GM19238 (cell line): ENCODE data around the gene ZBTB8OS.
A peak's percentile ranks its signal among the peaks of the same experiment; 100 is the strongest.
"Not testable (repeated sequence)": the region's sequence is repeated elsewhere in the genome, so short reads cannot be mapped to it uniquely, and the experiment has no call there.

Experiments
- DNase-seq: peaks from one replicate; pipeline ENCODE4 v3.0.0; 2011; ENCODE audit warnings: low spot score; ENCODE audit not compliant: insufficient read length

The ZBTB8OS gene

GRCh38 chr1:32650752-32651460 is 556 bp upstream of the ZBTB8OS start, which contains the start of gene RBBP4:
RBBP4 (plus strand) TSS chr1:32651208; CDS start chr1:32651307, 99 bp downstream.
- peak; percentile 93 for DNase-seq

- DNase-seq, result no peak
These were observed 2.8 kb downstream of the ZBTB8OS start for GRCh38 chr1:32647308-32648134.

GRCh38 chr1:32644426-32644825 is 5.9 kb downstream of the ZBTB8OS start:
- no peak for DNase-seq

DNA sequence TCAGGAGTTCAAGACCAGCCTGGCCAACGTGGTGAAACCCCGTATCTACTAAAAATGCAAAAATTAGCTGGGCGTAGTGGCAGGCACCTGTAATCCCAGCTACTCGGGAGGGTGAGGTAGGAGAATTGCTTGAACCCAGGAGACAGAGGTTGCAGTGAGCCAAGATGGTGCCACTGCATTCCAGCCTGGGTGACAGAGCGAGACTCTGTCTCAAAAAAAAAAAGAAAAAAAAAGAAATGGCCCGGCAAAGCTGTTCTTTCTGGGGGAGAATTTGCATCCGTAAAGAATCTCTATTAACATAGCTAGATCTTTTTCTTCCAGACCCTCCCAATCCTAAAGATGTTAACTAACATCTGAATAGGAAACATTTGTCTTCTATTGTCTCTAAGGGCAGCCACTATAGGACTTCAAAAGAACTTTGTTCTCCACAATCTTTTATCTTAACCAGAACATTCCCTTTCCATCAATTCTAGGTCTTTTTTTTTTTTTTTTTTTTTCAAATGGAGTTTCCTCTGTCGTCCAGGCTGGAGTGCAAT is 8.0 kb downstream of the ZBTB8OS start:
- DNase-seq, result not testable (repeated sequence)

DNA sequence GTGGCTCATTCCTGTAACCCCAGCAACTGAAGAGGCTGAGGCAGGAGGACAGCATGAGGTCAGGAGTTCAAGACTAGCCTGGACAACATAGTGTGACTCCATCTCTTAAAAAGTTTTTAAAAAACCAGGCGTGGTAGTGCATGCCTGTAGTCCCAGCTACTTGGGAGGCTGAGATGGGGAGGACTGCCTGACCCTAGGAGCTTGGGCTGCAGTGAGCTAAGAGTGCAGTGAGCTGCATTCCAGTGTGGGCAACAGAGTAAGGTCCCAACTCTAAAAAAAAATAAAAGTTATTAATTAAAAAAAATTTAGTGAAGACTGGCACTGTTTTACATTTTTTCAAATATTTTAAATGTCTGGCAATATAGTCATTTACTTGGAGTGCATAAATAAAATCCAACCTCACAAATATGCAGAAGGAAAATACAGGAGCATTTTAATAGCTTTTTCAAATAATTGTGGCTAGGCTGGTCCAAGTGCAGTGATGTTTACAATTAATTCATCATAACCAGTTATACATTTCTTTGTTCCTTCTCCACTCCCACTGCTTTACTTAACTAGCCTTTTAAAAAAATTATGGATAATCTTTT is 10.8 kb downstream of the ZBTB8OS start:
- no peak for DNase-seq

DNA sequence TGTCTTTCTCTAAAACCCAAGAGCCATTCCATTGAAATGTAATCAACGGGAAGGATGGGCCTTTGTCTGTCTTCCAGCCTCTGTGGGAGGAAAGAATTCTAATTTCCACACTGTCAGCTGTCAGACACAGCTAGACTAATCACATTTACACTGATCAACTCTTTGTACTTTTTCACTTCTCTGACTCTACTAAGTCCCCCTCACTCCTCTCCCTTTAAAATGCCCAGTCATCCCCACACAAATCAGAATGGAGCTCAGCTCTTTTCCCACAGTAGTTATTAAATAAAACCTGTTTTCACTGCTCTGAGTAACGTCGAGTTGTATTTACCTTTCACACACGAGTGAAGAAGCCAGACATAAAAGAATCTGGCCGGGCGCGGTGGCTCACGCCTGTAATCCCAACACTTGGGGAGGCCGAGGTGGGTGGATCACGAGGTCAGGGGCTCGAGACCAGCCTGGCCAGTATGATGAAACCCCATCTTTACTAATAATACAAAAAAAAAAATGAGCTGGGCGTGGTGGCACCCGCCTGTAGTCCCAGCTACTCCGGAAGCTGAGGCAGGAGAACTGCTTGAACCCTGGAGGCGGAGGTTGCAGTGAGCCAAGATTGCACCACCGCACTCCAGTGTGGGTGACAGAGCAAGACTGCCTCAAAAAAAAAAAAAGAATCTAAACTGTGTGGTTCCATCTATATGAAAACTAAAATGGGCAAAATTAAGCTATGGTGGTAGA is 13.3 kb downstream of the ZBTB8OS start:
- DNase-seq, result no peak

DNA sequence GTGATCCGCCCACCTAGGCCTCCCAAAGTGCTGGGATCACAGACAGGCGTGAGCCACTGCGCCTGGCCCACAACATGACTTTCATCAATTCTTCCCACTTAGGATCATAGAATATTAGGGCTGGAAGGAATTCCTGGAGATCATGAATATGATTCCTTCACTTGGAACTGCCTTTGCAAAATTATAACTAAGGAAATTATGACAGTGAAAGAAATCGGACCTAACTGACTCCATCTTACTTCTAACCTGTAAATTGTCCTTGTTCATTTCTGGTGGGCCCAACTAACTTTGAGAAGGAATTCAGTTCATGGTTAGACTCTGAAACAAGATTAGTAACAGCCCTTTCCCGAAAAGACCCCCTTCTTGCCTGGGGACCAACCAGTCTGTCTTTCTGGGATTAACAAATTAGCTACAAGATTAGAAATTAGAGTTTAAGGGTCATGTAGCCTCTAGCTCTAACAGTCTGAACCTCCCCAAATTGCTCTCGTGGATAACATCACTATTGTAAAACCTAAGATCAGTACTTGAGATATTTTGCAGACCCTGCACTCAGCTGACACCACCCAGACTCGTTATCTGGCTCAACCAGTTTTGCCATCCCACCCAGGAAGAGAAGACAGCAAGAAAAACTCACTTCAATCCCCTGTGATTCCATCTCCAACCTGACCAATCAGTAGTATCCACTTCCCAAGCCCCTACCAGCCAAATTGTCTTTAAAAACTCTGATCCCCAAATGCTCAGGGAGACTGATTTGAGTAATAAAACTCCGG is 14.7 kb downstream of the ZBTB8OS start:
- no peak for DNase-seq

- no peak for DNase-seq
These were observed 17.5 kb downstream of the ZBTB8OS start for GRCh38 chr1:32632829-32633228.

GRCh38 chr1:32630173-32630572 is 20.2 kb downstream of the ZBTB8OS start:
- DNase-seq, result not testable (repeated sequence)

- DNase-seq, result peak; percentile 28
These were observed 22.7 kb downstream of the ZBTB8OS start for GRCh38 chr1:32627596-32628162.

DNA sequence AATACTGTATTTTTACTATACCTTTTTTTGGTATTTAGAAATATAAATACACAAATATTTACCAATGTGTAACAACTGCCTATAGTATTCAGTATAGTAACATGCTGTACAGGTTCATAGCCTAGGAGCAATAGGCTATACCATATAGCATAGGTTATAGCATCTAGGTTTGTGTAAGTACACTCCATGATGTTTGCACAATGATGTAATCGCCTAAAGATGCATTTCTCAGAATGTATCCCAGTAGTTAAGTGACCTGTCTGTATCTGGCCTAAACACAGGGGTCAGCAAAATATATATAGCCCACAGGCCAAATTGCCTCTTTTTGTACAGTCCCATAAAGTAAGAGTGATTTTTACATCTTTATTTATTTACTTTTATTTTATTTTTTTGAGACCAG is 24.2 kb downstream of the ZBTB8OS start:
- no peak for DNase-seq

DNA sequence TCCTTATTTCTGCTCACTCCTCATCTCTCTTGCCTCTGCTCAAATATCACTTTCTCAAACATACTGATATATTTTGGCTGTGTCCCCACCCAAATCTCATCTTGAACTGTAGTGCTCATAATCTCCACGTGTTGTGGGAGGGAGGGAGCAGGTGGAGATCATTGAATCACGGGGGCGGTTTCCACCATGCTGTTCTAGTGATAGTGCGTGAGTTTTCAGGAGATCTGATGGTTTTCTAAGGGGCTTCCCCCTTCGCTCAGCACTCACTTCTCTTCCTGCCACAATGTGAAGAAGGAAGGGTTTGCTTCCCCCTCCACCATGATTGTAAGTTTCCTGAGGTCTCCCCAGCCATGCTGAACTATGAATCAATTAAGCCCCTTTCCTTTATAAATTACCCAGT is 26.6 kb downstream of the ZBTB8OS start:
- DNase-seq, result no peak

DNA sequence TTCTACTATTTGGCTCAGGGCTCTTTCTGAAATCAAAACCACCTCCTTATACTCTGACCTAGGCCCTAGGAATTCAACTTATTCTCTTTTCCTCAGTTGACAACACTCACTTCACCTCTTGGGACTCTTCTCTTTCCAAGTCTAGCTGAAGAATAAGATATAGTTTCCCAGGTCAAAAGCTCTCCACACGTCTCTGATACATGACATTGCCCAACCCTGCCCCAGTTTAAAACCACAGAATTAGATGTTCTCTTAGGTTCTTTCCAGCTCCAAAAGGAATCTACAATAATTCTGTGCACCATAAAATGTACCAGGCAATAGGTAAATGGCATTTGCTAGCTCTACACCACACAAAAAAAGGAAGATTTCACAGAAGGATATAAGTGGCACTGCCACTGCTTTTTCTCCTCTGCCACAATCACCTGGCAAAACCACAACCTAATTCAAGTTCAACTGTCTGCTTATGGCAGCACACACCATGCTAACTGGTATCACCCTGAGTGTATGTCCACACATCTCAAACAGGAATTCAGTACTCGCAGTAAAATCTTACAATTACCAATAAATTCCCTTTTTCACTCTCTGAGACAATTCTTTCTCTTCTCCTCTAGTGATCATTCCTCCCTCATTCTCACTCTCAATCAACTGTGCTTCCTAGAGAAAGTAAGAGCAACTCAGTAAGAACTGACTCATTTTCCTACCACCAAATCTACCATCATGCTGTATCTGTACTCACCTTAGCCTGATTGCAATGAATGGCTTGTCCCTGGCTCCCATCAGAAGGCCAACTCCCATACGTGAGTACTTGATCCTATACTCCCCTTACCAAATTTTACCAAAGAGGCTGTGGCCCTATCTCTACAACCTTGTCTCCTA is 27.3 kb downstream of the ZBTB8OS start:
- DNase-seq, result no peak

- DNase-seq, result no peak
These were observed 28.1 kb downstream of the ZBTB8OS start for GRCh38 chr1:32622205-32622604.

GRCh38 chr1:32619701-32620485 is 30.5 kb downstream of the ZBTB8OS start:
- peak; percentile 18 for DNase-seq

GRCh38 chr1:32618673-32619221 is 31.6 kb downstream of the ZBTB8OS start:
- DNase-seq, result no peak

DNA sequence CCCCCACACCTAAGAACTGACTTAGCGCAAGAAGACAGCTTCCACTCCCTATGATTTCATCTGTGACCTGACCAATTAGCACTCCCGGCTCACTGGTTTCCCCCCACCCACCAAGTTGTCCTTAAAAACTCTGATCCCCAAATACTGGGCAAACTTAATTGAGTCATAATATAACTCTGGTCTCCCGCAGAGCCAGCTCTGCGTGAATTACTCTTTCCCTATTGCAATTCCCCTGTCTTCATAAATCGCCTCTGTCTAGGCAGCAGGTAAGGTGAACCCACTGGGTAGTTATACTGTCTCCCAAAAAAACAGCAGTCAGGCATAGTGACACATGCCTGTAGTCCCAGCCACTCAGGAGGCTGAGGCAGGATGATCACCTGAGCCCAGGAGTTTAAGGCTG is 36.9 kb downstream of the ZBTB8OS start:
- no peak for DNase-seq
